ENCODE data around the gene ADCY7.

- TF ChIP-seq CTCF (IDR thresholded peaks at IDR 0.05) = no peak
- TF ChIP-seq ETV6 (CRISPR knock-in tag; IDR thresholded peaks at IDR 0.05) = no peak
- TF ChIP-seq FOXP1 (CRISPR knock-in tag; IDR thresholded peaks at IDR 0.05; ENCODE audit: borderline replicate concordance) = no peak
- no peak for TF ChIP-seq ZBTB43 (CRISPR knock-in tag; IDR thresholded peaks at IDR 0.05)
- TF ChIP-seq JUN (CRISPR knock-in tag; IDR thresholded peaks at IDR 0.05) = no peak
- TF ChIP-seq NR2C2 (CRISPR knock-in tag; IDR thresholded peaks at IDR 0.05) = no peak
- TF ChIP-seq MLX (CRISPR knock-in tag; IDR thresholded peaks at IDR 0.05) = no peak
- TF ChIP-seq NFATC4 (CRISPR knock-in tag; IDR thresholded peaks at IDR 0.05) = no peak
- TF ChIP-seq ZNF396 (CRISPR knock-in tag; IDR thresholded peaks at IDR 0.05; ENCODE audit: borderline replicate concordance) = no peak
- TF ChIP-seq CREB1 (CRISPR knock-in tag; IDR thresholded peaks at IDR 0.05) = no peak
- TF ChIP-seq USF2 (CRISPR knock-in tag; IDR thresholded peaks at IDR 0.05) = no peak
- no peak for TF ChIP-seq USF1 (CRISPR knock-in tag; IDR thresholded peaks at IDR 0.05)
- TF ChIP-seq FOXJ3 (CRISPR knock-in tag; IDR thresholded peaks at IDR 0.05; ENCODE audit: borderline replicate concordance) = no peak
- TF ChIP-seq NR3C1 (CRISPR knock-in tag; conservative IDR thresholded peaks at IDR 0.05; ENCODE audit: low read depth) = no peak
These were observed 44.8 kb downstream of the ADCY7 start for GRCh38 chr16:50311134-50311528.

All from WTC11 (cell line).